Aorta (tissue), 5 donors: ENCODE data around the gene COPE. TPM values are rescaled to one million over a fixed set of nuclear protein-coding genes. Genes with fewer than 3 reads are reported as not detected.
"Not testable (repeated sequence)": the region's sequence is repeated elsewhere in the genome, so short reads cannot be mapped to it uniquely, and the experiment has no call there.

Source experiments
- ATAC-seq: fragments of 200-7000 bp; cut with Tn5 transposase; one replicate; pipeline ENCODE4 v1.9.1; 2022; ENCODE audit warnings: moderate library complexity; ENCODE audit not compliant: low FRiP score
- DNase-seq, 2 donors: peaks; one replicate each; pipeline ENCODE4 v3.0.0-alpha.2; 2020
- H3K27ac ChIP-seq, 2 donors: one replicate each; pipeline ENCODE4 v1.5.1; 2013; ENCODE audit warnings: low read length in 2 of 2, mild to moderate bottlenecking in 2 of 2, moderate library complexity in 2 of 2, control low read depth in 1 of 2, inconsistent platforms in 1 of 2, low read depth in 1 of 2
- H3K27me3 ChIP-seq, 2 donors: one replicate each; pipeline ENCODE4 v1.6.1; 2013; ENCODE audit warnings: control low read depth in 1 of 2, low read length in 1 of 2, mild to moderate bottlenecking in 1 of 2, moderate library complexity in 1 of 2; ENCODE audit not compliant: insufficient read depth in 2 of 2, control insufficient read depth in 1 of 2
- H3K36me3 ChIP-seq, 2 donors: one replicate each; pipeline ENCODE4 v1.6.1; 2013; ENCODE audit warnings: control low read depth in 1 of 2, low read length in 1 of 2, mild to moderate bottlenecking in 1 of 2; ENCODE audit not compliant: insufficient read depth in 2 of 2, control insufficient read depth in 1 of 2
- H3K4me1 ChIP-seq, 2 donors: one replicate each; pipeline ENCODE4 v1.6.1; 2013; ENCODE audit warnings: low read length in 2 of 2, control low read depth in 1 of 2, mild to moderate bottlenecking in 1 of 2, moderate library complexity in 1 of 2; ENCODE audit not compliant: insufficient read depth in 2 of 2, control insufficient read depth in 1 of 2
- H3K4me3 ChIP-seq, 2 donors: one replicate each; pipeline ENCODE4 v1.5.1; 2013; ENCODE audit warnings: low read length in 2 of 2, control low read depth in 1 of 2, mild to moderate bottlenecking in 1 of 2
- H3K9me3 ChIP-seq: one replicate; pipeline ENCODE4 v1.6.1; 2013; ENCODE audit warnings: mild to moderate bottlenecking, low read length; ENCODE audit not compliant: control insufficient read depth
- WGBS, 2 donors: extraction: QIAGEN DNeasy Blood & Tissue Kit; methylation state at CpG; one replicate each; pipeline ENCODE4 v1.1.7; 2013; 5-methylcytosine and 5-hydroxymethylcytosine counted together
- intact Hi-C, 2 donors: fragments of 100-400 bp; cut with DNase I; formaldehyde crosslinking; loops; one replicate each; pipeline versions ENCODE4 v1.14.2 to v1.15.0; 2022
- polyA plus RNA-seq, 2 donors: library from polyadenylated mRNA; stranded (reverse); fragments of 200-250 nt; gene quantifications; one replicate each; pipeline ENCODE4 v1.2.3, GENCODE V29; 2013
- total RNA-seq, 2 donors: library from RNA; stranded (reverse); fragmentation: NEBNext Ultra II Directional; extraction: Animal tissue kit (Norgen Biotek cat#: 25700); gene quantifications; one replicate each; pipeline ENCODE4 v1.2.1, GENCODE V29; 2021
- donor health status: healthy with polysubstance abuse.
- donor health status: Bipolar disorder and iron deficiency.
- donor health status: DM: no; HTN: no; CAD: no.
- donor health status: DM: no; HTN: no; CAD: no.
- donor health status: DM: yes; HTN: yes; CAD: no.

The COPE gene
- total and polyA plus RNA-seq, 4 donors, result 121 to 180 (median 148) TPM

DNA sequence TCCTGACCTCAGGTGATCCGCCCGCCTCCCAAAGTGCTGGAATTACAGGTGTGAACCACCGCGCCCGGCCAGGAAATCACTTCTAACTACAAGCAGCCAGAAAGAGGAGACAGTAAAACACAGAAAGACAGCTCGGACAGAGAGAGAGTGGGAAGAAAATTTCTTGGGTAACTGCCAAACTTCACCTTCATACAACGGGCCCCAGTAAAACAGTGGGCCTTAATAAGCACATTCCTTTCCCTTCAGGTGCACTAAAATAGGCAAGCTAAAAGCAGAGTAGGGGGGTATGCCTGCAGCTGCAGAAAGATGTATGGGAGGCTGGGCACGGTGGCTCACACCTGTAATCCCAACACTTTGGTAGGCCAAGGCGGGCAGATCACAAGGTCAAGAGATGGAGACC, 1.6 kb downstream of the COPE start:
- H3K4me3 ChIP-seq, H3K27me3 ChIP-seq, H3K36me3 ChIP-seq, H3K4me1 ChIP-seq, ATAC-seq, intact Hi-C loops, H3K27ac ChIP-seq, H3K9me3 ChIP-seq: not testable (repeated sequence)
- DNase-seq, result peak in 1 of 2 donors; percentile 63
- WGBS, 2 donors, result 84 to 88% methylated on average over 9 of the region's 9 CpGs

- H3K27me3 ChIP-seq, result no peaks in the 10 kb centered on the region
- H3K4me3 ChIP-seq, result no peak overlapping the region
- intact Hi-C loops, result no loop called here
- H3K27ac ChIP-seq, result no peak overlapping the region
- ATAC-seq (no peak), DNase-seq (no peak)
- H3K9me3 ChIP-seq, result no peaks in the 10 kb centered on the region
- H3K36me3 ChIP-seq, result no peaks in the 10 kb centered on the region
- WGBS, 2 donors, result 47 to 50% methylated on average over 5 of the region's 5 CpGs
- H3K4me1 ChIP-seq, result no peaks in the 10 kb centered on the region
Measured at GRCh38 chr19:18915639-18916038, 3.5 kb downstream of the COPE start.

DNA sequence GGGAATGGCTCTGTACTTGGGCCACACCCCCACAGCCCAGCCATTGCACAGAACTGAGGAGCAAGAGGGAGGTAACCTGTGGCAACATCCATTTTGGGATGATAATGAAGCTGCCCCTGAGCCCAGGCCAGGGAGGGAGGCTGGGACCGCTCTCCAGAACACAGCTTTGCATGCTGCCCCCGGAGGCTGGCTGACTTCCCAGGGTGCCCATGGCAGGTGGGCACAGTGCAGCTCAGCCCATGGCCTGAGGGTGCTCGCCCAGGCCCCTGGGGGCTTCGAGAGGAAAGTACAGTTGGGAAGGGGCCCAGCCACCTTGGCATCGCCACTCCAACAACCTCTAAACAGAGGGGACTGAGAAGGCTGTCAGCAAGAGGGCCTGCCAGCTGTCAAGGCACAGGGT, 5.7 kb downstream of the COPE start:
- intact Hi-C loops, result no loop called here
- Histone ChIP-seq H3K4me1 (no peaks in the 10 kb centered on the region), H3K36me3 (no peaks in the 10 kb centered on the region), H3K4me3 (no peak overlapping the region), H3K27ac (no peak overlapping the region), H3K9me3 (no peaks in the 10 kb centered on the region), H3K27me3 (no peaks in the 10 kb centered on the region)
- DNase-seq (no peak), ATAC-seq (no peak)
- WGBS, 2 donors, result 89 to 95% methylated on average over 5 of the region's 5 CpGs

DNA sequence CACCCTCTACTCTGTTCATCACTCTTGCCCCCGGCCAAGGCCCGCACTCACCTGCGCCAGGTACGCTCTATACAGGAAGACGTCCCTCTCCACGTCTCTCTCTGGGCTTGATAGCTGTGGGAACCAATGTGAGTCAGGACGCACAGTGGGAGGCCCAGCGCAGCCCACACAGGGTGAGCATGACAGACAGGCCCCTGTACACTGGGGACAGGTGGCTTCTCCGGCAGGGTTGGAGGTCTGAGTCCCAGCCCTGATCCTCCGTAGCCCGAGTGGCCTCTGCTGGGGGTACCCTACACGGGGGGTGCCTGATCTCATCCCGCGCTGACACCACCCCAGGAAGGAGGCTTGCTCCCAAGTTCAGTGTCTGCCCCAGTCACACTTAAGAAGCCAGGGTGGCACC, 6.3 kb downstream of the COPE start:
- H3K27ac ChIP-seq, result no peak overlapping the region
- no peaks in the 10 kb centered on the region for H3K36me3 ChIP-seq
- no peaks in the 10 kb centered on the region for H3K9me3 ChIP-seq
- no peaks in the 10 kb centered on the region for H3K4me1 ChIP-seq
- ATAC-seq, result no peak
- intact Hi-C loops, result no loop called here
- 95% methylated on average over 14 of the region's 14 CpGs for WGBS, 2 donors
- no peaks in the 10 kb centered on the region for H3K27me3 ChIP-seq
- H3K4me3 ChIP-seq, result no peak overlapping the region
- DNase-seq, result no peak

DNA sequence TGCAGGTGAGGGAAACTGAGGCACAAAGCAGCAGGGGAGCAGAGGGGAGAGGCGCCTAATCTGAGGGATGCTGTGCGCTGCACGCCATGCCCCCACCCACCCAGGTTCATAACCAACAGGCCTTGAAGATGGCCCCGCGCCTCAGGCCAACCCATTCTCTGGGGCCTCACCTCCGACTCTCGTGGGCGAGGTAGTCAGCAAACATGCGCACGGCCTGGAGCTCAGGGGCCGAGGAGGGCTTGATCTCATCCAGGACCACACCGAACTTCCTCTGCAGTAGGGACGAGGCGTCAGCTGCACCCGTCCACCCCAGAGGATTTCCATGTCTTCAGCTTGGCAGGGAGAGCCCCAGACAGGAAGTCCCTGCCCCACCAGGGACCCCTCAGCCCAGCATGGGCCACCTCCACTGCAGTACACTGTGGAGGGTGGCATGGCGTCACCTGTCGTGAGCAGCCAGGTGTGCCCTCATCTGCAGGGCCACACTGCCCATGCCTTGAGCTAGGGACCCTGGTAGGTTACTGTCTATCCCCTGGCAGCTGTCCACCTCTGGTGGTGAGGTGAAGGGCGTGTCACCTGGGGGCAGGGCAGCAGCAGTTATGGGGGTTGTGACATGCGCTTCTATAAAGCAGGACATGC, 8.3 kb downstream of the COPE start:
- H3K4me1 ChIP-seq, result no peaks in the 10 kb centered on the region
- DNase-seq (no peak), ATAC-seq (no peak)
- 93 to 94% methylated on average over 19 of the region's 19 CpGs for WGBS, 2 donors
- no peak overlapping the region for H3K4me3 ChIP-seq
- H3K27me3 ChIP-seq, result no peaks in the 10 kb centered on the region
- no peaks in the 10 kb centered on the region for H3K36me3 ChIP-seq
- H3K9me3 ChIP-seq, result no peaks in the 10 kb centered on the region
- H3K27ac ChIP-seq, result no peak overlapping the region
- intact Hi-C loops, result no loop called here

DNA sequence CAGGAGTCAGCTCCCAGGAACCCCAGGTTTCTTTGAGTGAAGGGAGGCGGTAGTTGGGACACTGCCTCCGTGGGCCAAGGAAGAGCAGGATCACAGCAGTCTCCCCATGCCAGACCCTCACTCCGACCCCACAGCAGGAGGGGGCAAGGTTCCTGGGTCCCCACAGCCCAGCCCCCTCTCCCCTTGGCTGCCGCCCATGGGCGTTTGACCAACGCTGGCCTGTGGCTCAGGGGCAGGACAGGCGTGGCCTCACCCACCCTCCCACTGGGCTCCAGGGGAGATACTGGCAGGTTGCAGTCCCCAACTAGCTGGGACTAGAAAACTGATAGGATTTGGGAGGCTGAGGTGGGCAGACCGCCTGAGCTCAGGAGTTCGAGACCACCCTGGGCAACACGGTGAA, 9.2 kb downstream of the COPE start:
- no peaks in the 10 kb centered on the region for H3K36me3 ChIP-seq
- no peak for ATAC-seq
- no peak overlapping the region for H3K27ac ChIP-seq
- H3K9me3 ChIP-seq, result no peaks in the 10 kb centered on the region
- no peak overlapping the region for H3K4me3 ChIP-seq
- no peaks in the 10 kb centered on the region for H3K4me1 ChIP-seq
- no peaks in the 10 kb centered on the region for H3K27me3 ChIP-seq
- DNase-seq, result no peak
- intact Hi-C loops, result no loop called here
- WGBS, 2 donors, result 86% methylated on average over 10 of the region's 10 CpGs

DNA sequence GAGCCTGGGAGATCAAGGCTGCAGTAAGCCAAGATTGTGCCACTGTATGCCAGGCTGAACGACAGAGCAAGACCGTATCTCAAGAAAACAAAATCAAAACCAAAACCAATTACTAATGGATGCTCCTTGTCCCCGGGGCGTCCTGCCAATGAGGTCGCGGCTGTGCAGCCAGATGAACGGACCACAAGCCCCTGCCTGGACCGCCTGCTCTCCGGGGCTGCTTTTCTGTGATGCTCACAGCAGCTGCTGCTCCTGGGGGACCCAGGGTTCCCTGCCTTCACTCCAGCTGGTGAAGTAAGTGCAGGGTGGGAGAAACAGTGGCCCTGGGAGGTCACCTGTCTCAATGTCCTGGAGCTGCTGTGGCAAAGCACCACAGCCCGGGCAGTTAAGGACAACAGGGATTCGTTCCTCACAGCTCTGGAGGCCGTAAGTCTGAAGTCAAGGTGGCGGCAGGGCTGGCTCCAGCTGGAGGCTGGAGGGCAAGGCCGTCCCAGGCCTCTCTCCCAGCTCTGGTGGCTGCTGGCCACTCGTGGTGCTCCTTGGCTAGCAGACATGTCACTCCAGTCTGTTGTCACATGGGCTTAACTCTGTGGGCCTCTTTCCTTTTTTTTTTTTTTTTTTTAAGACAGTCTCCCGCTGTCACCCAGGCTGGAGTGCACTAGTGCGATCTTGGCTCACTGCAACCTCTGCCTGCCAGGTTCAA, 10.1 kb downstream of the COPE start:
- no peak overlapping the region for H3K4me3 ChIP-seq
- no peak for DNase-seq
- 90 to 92% methylated on average over 17 of the region's 17 CpGs for WGBS, 2 donors
- H3K9me3 ChIP-seq, result no peaks in the 10 kb centered on the region
- no peak overlapping the region for H3K27ac ChIP-seq
- H3K4me1 ChIP-seq, result no peaks in the 10 kb centered on the region
- H3K27me3 ChIP-seq, result no peaks in the 10 kb centered on the region
- peaks cover 0 to 2% of the 10 kb centered on the region in 2 donors for H3K36me3 ChIP-seq
- ATAC-seq, result no peak
- intact Hi-C loops, result no loop called here

DNA sequence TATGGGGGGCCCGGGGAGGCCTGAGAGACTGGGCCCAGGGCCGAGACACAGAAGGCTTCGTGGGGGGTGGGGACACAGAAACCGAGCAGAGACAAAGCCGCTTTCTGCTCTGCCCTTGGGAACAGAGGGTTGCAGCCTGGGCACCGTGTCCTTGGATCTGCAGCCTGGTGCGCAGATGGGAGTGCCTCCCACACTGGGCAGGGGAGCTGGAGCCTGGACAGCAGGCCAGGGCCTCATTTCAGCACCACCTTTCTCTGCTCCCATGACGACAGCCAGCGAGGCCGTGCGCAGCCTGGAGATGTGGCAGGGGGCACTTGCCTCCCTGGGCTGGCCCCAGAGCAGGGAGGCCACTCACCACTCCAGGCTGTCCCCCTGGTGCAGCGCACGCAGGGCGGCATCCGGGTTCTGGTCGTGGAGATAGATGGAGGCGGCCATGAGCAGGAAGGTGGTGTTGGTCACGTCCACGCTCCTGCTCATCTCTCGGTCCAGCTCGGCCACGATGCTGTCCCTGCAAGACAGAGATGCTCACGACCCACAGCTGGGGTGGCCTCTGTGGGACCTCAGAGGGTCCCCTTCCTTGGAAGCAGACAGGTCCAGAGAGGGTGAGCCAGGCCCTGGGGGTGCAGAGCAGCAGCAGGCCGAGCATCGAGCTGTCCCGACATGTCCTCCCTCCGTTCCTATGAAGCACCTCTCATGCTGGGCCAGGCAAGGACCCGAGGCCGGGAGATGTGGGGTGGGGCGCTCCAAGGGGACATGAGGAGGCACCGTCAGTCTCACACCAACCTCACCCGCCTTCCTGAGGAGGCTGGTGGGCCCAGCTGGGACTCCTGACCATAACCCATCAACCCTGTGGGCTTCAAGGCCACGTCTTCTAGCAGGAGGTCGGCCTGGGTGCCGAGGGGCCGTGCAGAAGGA, 12.3 kb downstream of the COPE start:
- Histone ChIP-seq H3K27ac (no peak overlapping the region), H3K4me3 (no peak overlapping the region), H3K9me3 (no peaks in the 10 kb centered on the region), H3K4me1 (no peaks in the 10 kb centered on the region), H3K36me3 (peaks cover 0 to 2% of the 10 kb centered on the region in 2 donors), H3K27me3 (no peaks in the 10 kb centered on the region)
- ATAC-seq (no peak), DNase-seq (peak in 1 of 2 donors; percentile 38)
- WGBS, 2 donors, result 91% methylated on average over 35 to 36 of the region's 36 CpGs
- intact Hi-C loops, result no loop called here
